Glomerular endothelial cell (primary cell): ENCODE measurements around the gene MZT2A. TPM values are rescaled to one million over a fixed set of nuclear protein-coding genes. Genes with fewer than 3 reads are reported as not detected.
"Not testable (repeated sequence)": the region's sequence is repeated elsewhere in the genome, so short reads cannot be mapped to it uniquely, and the experiment has no call there.

Experiments used
- DNase-seq: peaks from one replicate; pipeline ENCODE4 v3.0.0-alpha.2; 2011; ENCODE audit warnings: low read depth, low spot score; ENCODE audit errors: extremely low read depth
- total RNA-seq: library from RNA; depleted of rRNA; stranded (reverse); fragments of >200 nt; gene quantifications from 2 replicates; pipeline ENCODE4 v1.2.3, GENCODE V29; 2015

MZT2A gene
- total RNA-seq: 173 and 300 TPM in 2 replicates

- not testable (repeated sequence) for DNase-seq
Observed at GRCh38 chr2:131492015-131492417, at the start of gene MZT2A. Gene MZT2A (minus strand): TSS chr2:131492397. CDS start chr2:131492376, 21 bp downstream.

- not testable (repeated sequence) for DNase-seq
Observed at GRCh38 chr2:131538856-131539255, 46.7 kb upstream of the MZT2A start.

- not testable (repeated sequence) for DNase-seq
Observed at GRCh38 chr2:131536841-131537240, 44.6 kb upstream of the MZT2A start.

- not testable (repeated sequence) for DNase-seq
Observed at GRCh38 chr2:131535951-131536826, 44.0 kb upstream of the MZT2A start.

- DNase-seq: no peak
Observed at GRCh38 chr2:131535526-131535925, 43.3 kb upstream of the MZT2A start.

- DNase-seq: not testable (repeated sequence)
Observed at GRCh38 chr2:131534965-131535364, 42.8 kb upstream of the MZT2A start.

GRCh38 chr2:131534317-131534672 lies 42.1 kb upstream of the MZT2A start:
- not testable (repeated sequence) for DNase-seq

- DNase-seq: not testable (repeated sequence)
Observed at GRCh38 chr2:131533609-131534316, 41.6 kb upstream of the MZT2A start.

GRCh38 chr2:131532723-131533608 lies 40.8 kb upstream of the MZT2A start:
- not testable (repeated sequence) for DNase-seq

GRCh38 chr2:131531547-131532185 lies 39.5 kb upstream of the MZT2A start:
- DNase-seq: not testable (repeated sequence)

GRCh38 chr2:131530626-131531344 lies 38.6 kb upstream of the MZT2A start:
- DNase-seq: not testable (repeated sequence)

GRCh38 chr2:131529864-131530445 lies 37.8 kb upstream of the MZT2A start:
- not testable (repeated sequence) for DNase-seq

GRCh38 chr2:131528981-131529863 lies 37.0 kb upstream of the MZT2A start:
- not testable (repeated sequence) for DNase-seq

GRCh38 chr2:131527131-131528001 lies 35.2 kb upstream of the MZT2A start, which contains the start of gene CCDC74A:
Gene CCDC74A (plus strand): TSS chr2:131527888. CDS start chr2:131527971, 83 bp downstream.
- DNase-seq: not testable (repeated sequence)

- not testable (repeated sequence) for DNase-seq
Observed at GRCh38 chr2:131525256-131525655, 33.1 kb upstream of the MZT2A start.

- no peak for DNase-seq
Observed at GRCh38 chr2:131521961-131522781, 30.0 kb upstream of the MZT2A start.
